ENCODE results near the gene LDLRAD1. TPM values are rescaled to one million over a fixed set of nuclear protein-coding genes. Genes with fewer than 3 reads are reported as not detected.

Gene LDLRAD1
- total RNA-seq, 3 donors from 2014 or later (not counting 1 experiment from before 2014, with no cell fraction given), result not detected

GRCh38 chr1:53987880-53988279, 30.1 kb downstream of the LDLRAD1 start:
- no peak overlapping the region for H3K27ac Mint-ChIP-seq
- no peaks in the 10 kb centered on the region for H3K27me3 ChIP-seq (ENCODE audit: control insufficient read depth, insufficient read depth, low read length)
- no peaks in the 10 kb centered on the region for H3K36me3 Mint-ChIP-seq
- no peak overlapping the region for H3K4me3 Mint-ChIP-seq
- H3K4me3 ChIP-seq (ENCODE audit: low read length), result no peak overlapping the region
- no peak overlapping the region for H3K27ac ChIP-seq (ENCODE audit: low read length)
- H3K36me3 ChIP-seq (ENCODE audit: control insufficient read depth, insufficient read depth, low read length), result no peaks in the 10 kb centered on the region
- no CpG with 5 or more reads among the region's 2 CpGs for WGBS (ENCODE audit: insufficient coverage)
- no peaks in the 10 kb centered on the region for H3K4me1 Mint-ChIP-seq
- H3K27me3 Mint-ChIP-seq (ENCODE audit: low read depth in 2 of 2), result peaks cover 0 to under 1% of the 10 kb centered on the region in 2 donors
- H3K4me1 ChIP-seq (ENCODE audit: control insufficient read depth, insufficient read depth, low read length), result no peaks in the 10 kb centered on the region
- H3K9me3 ChIP-seq (ENCODE audit: control insufficient read depth, insufficient read depth, low read length), result no peaks in the 10 kb centered on the region
- H3K9me3 Mint-ChIP-seq, result no peaks in the 10 kb centered on the region
- no peak for DNase-seq
- TF ChIP-seq CTCF (IDR thresholded peaks at IDR 0.05), result no peak
- ATAC-seq, result no peak
- intact Hi-C loops (cut with micrococcal nuclease), result no loop called here

- peak in 1 of 2 donors; percentile 11 for DNase-seq
- no peak overlapping the region for H3K4me3 ChIP-seq (ENCODE audit: low read length)
- no peak for ATAC-seq
- no peaks in the 10 kb centered on the region for H3K36me3 ChIP-seq (ENCODE audit: control insufficient read depth, insufficient read depth, low read length)
- TF ChIP-seq CTCF (IDR thresholded peaks at IDR 0.05), result no peak
- no peaks in the 10 kb centered on the region for H3K27me3 ChIP-seq (ENCODE audit: control insufficient read depth, insufficient read depth, low read length)
- Mint-ChIP-seq H3K4me1 (no peaks in the 10 kb centered on the region), H3K27ac (no peak overlapping the region), H3K27me3 (ENCODE audit: low read depth in 2 of 2) (peaks cover 0 to 9% of the 10 kb centered on the region in 2 donors), H3K4me3 (no peak overlapping the region), H3K9me3 (no peaks in the 10 kb centered on the region), H3K36me3 (no peaks in the 10 kb centered on the region)
- H3K9me3 ChIP-seq (ENCODE audit: control insufficient read depth, insufficient read depth, low read length), result no peaks in the 10 kb centered on the region
- intact Hi-C loops (cut with micrococcal nuclease), result no loop called here
- WGBS (ENCODE audit: insufficient coverage), result 83% methylated on average over 3 of the region's 3 CpGs
- peaks cover 2% of the 10 kb centered on the region for H3K4me1 ChIP-seq (ENCODE audit: control insufficient read depth, insufficient read depth, low read length)
- H3K27ac ChIP-seq (ENCODE audit: low read length), result no peak overlapping the region
Observed at GRCh38 chr1:53986458-53986857, 31.5 kb downstream of the LDLRAD1 start.

GRCh38 chr1:53984726-53985125, 33.3 kb downstream of the LDLRAD1 start:
- no peak overlapping the region for H3K4me3 Mint-ChIP-seq
- no peaks in the 10 kb centered on the region for H3K36me3 ChIP-seq (ENCODE audit: control insufficient read depth, insufficient read depth, low read length)
- H3K27ac ChIP-seq (ENCODE audit: low read length), result no peak overlapping the region
- H3K9me3 ChIP-seq (ENCODE audit: control insufficient read depth, insufficient read depth, low read length), result no peaks in the 10 kb centered on the region
- ATAC-seq (no peak), DNase-seq (no peak)
- no peaks in the 10 kb centered on the region for H3K4me1 Mint-ChIP-seq
- H3K9me3 Mint-ChIP-seq, result no peaks in the 10 kb centered on the region
- intact Hi-C loops (cut with micrococcal nuclease), result no loop called here
- no peak overlapping the region for H3K27ac Mint-ChIP-seq
- no peak overlapping the region for H3K4me3 ChIP-seq (ENCODE audit: low read length)
- no peaks in the 10 kb centered on the region for H3K36me3 Mint-ChIP-seq
- no peak for TF ChIP-seq CTCF (IDR thresholded peaks at IDR 0.05)
- peaks cover 2% of the 10 kb centered on the region for H3K4me1 ChIP-seq (ENCODE audit: control insufficient read depth, insufficient read depth, low read length)
- H3K27me3 ChIP-seq (ENCODE audit: control insufficient read depth, insufficient read depth, low read length), result no peaks in the 10 kb centered on the region
- peaks cover 0 to 9% of the 10 kb centered on the region in 2 donors for H3K27me3 Mint-ChIP-seq (ENCODE audit: low read depth in 2 of 2)

- Mint-ChIP-seq H3K9me3 (no peaks in the 10 kb centered on the region), H3K36me3 (no peaks in the 10 kb centered on the region), H3K4me3 (no peak overlapping the region), H3K4me1 (no peaks in the 10 kb centered on the region), H3K27ac (no peak overlapping the region), H3K27me3 (ENCODE audit: low read depth in 2 of 2) (peaks cover 0 to 9% of the 10 kb centered on the region in 2 donors)
- ATAC-seq (no peak), DNase-seq (no peak)
- TF ChIP-seq CTCF (IDR thresholded peaks at IDR 0.05), result no peak
- H3K4me1 ChIP-seq (ENCODE audit: control insufficient read depth, insufficient read depth, low read length), result peaks cover 2% of the 10 kb centered on the region
- H3K36me3 ChIP-seq (ENCODE audit: control insufficient read depth, insufficient read depth, low read length), result no peaks in the 10 kb centered on the region
- H3K9me3 ChIP-seq (ENCODE audit: control insufficient read depth, insufficient read depth, low read length), result no peaks in the 10 kb centered on the region
- intact Hi-C loops (cut with micrococcal nuclease), result no loop called here
- 98% methylated on average over 3 of the region's 4 CpGs for WGBS (ENCODE audit: insufficient coverage)
- no peaks in the 10 kb centered on the region for H3K27me3 ChIP-seq (ENCODE audit: control insufficient read depth, insufficient read depth, low read length)
- H3K27ac ChIP-seq (ENCODE audit: low read length), result no peak overlapping the region
- H3K4me3 ChIP-seq (ENCODE audit: low read length), result no peak overlapping the region
Observed at GRCh38 chr1:53982763-53983104, 35.3 kb downstream of the LDLRAD1 start.

Data from natural killer cell (primary cell).